Measurements from ENCODE around the gene BRME1. TPM values are rescaled to one million over a fixed set of nuclear protein-coding genes. Genes with fewer than 3 reads are reported as not detected.

Gene BRME1
- total RNA-seq, 1 donor from 2014 or later: 15.0 TPM

DNA sequence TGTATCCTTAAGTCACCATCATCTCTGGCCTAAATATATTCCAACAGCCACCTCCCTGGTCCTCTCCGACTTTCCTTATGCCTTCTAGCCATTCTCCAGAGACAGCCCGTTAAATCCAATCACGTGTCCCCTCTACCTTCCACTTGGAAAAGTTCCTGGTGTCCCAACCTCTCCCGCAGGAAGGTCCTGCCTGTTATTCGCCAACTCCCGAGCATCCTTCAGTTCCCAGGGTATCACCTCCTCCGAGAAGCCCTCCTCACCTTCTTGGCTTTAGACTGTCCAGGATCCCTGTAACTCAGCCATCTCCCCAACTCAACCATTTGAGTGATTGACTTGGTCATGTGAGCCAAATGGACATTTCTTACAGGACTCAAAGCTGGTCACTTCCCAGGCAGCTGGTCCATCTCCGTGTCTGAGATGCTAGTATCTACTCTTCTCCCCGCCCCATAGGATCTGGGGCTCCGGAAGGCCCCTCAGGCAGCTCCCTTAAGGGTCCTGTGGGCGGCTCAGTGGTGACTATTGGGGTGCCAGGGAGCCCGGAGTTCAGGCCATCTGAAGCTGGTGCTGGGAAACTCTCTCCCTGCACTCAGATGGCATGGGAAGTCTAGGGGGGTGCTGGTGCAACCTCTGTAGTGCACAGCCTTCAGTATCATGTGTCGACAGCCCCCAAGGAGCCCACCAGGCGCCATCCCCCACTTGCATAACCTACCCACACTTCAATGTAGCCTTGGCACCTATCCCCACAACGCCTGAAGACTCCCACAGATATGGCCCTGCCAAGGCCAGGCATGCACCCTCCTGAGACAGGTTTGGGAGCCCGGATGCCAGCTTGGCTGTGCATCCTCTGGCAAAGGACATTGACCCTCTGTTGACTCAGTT is 56.9 kb downstream of the BRME1 start:
- no peak for DNase-seq (ENCODE audit: low read depth, low spot score)
- Mint-ChIP-seq H3K4me3 (peak overlapping the region; percentile 67), H3K27ac (ENCODE audit: unreplicated experiment) (peak overlapping the region; percentile 1), H3K9me3 (no peaks in the 10 kb centered on the region), H3K36me3 (ENCODE audit: low read depth) (no peaks in the 10 kb centered on the region), H3K27me3 (ENCODE audit: low read depth) (peaks cover 7% of the 10 kb centered on the region), H3K4me1 (peaks cover 40% of the 10 kb centered on the region)
- TF ChIP-seq, protein P1, sequence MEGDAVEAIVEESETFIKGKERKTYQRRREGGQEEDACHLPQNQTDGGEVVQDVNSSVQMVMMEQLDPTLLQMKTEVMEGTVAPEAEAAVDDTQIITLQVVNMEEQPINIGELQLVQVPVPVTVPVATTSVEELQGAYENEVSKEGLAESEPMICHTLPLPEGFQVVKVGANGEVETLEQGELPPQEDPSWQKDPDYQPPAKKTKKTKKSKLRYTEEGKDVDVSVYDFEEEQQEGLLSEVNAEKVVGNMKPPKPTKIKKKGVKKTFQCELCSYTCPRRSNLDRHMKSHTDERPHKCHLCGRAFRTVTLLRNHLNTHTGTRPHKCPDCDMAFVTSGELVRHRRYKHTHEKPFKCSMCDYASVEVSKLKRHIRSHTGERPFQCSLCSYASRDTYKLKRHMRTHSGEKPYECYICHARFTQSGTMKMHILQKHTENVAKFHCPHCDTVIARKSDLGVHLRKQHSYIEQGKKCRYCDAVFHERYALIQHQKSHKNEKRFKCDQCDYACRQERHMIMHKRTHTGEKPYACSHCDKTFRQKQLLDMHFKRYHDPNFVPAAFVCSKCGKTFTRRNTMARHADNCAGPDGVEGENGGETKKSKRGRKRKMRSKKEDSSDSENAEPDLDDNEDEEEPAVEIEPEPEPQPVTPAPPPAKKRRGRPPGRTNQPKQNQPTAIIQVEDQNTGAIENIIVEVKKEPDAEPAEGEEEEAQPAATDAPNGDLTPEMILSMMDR (conservative IDR thresholded peaks at IDR 0.05): no peak

DNA sequence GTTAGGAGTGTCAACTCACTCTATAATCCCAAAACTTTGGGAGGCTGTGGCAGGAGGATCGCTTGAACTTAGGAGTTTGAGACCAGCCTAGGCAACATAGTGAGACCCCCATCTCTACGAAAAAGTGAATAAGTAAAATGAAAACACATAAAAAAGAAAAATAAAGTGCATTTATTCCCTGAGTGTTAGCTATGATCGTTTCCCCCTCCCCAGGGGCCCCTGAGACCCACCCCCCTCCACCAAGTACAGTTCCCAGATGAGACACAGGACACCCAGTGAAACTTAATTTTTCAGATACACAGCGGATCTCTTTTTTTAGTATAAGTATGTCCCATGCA is 57.6 kb downstream of the BRME1 start:
- H3K9me3 Mint-ChIP-seq: no peaks in the 10 kb centered on the region
- TF ChIP-seq, protein P1 (conservative IDR thresholded peaks at IDR 0.05): no peak
- DNase-seq (ENCODE audit: low read depth, low spot score): no peak
- H3K27ac Mint-ChIP-seq (ENCODE audit: unreplicated experiment): no peak overlapping the region
- H3K4me1 Mint-ChIP-seq: peaks cover 40% of the 10 kb centered on the region
- peaks cover 7% of the 10 kb centered on the region for H3K27me3 Mint-ChIP-seq (ENCODE audit: low read depth)
- H3K36me3 Mint-ChIP-seq (ENCODE audit: low read depth): no peaks in the 10 kb centered on the region
- peak overlapping the region; percentile 18 for H3K4me3 Mint-ChIP-seq

DNA sequence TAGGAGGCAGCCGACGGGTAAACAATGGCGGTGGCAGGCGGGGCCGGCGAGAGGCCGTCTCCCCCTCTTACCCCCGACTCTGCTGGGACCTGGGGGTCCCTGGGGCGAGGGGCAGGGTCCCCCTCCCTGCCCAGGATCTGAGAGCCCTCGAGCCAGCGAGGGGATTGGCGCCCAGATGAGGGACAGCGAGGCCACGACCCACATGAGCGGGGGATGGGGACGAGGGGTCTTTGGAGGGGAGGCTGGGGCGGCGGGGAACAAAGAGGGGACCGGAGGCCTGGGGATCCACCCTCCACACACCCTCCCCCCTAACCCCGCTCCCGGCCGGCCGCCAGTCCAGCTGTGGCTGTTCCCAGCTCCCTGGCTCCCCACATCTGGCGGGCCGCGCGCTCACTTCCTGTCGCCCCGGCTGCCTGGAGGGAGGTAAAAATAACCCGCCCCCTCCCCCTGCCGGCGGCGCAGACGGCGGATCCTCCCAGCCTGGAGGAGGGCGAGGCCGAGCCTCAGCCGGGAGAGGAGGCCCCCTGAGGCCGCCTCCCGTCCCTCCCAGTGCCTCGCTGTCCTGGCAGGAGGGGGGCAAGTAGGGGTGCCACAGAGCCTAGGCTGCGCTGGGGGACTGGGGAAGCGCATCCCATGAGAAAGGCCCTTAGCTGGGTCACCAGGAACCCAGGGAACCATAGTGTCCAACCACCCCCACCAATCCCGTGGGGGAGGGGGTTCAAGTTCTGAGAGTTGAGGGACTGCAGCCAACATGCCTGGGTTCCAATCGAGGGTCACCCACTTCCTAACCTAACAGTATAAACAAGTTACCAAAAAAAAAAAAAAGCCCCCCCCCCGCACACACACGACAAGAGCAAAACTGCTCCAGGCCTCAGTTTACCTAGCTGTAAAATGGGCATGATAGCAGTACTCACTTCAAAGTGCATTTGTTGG is 58.2 kb downstream of the BRME1 start:
- peaks cover 40% of the 10 kb centered on the region for H3K4me1 Mint-ChIP-seq
- no peaks in the 10 kb centered on the region for H3K36me3 Mint-ChIP-seq (ENCODE audit: low read depth)
- DNase-seq (ENCODE audit: low read depth, low spot score): peak; percentile 73
- H3K27me3 Mint-ChIP-seq (ENCODE audit: low read depth): peaks cover 7% of the 10 kb centered on the region
- H3K4me3 Mint-ChIP-seq: peak overlapping the region; percentile 88
- TF ChIP-seq, protein P1 (conservative IDR thresholded peaks at IDR 0.05): peak; percentile 40
- peak overlapping the region; percentile 99 for H3K27ac Mint-ChIP-seq (ENCODE audit: unreplicated experiment)
- H3K9me3 Mint-ChIP-seq: no peaks in the 10 kb centered on the region

DNA sequence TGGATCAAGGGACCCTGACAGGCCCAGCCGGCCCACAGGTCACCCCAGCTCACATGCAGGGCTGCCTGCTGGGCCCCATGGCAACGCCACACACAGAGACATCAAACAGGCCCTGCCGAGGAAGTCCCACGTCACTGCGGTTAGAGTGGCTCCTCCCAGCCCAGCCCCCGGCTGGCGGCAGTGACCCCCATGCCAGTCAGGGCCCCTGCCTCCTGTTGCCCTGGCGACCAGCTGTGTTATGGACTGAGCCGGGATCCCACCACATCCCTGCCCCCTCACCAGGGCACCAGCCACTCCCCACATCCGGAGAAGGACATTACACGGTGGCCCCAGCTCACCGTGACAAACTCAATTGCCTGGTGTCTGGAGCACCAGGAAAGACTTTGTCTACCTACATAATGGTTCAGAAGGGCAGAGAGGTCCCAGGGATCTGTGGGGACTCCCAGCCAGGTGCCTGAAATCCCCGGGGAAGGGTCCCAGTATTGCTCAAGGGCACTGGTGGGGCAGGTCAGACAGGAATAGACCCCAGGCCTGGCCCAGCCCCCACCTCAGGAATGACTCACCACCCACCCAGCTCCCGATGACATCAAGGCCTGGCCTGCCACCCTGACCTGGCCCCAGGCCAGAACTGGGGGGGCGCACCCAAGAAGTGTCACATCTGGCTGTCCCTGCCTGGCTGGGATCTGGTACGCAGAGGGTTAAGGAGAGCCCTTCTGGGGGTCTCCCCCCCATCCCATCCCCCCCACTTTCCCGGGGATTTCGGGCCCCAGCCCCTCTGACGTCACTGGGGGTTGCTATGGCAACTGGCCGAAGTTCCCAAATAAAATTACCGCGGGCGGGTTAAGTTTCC is 59.1 kb downstream of the BRME1 start:
- Mint-ChIP-seq H3K4me1 (peaks cover 42% of the 10 kb centered on the region), H3K9me3 (no peaks in the 10 kb centered on the region), H3K27ac (ENCODE audit: unreplicated experiment) (peak overlapping the region; percentile 99), H3K27me3 (ENCODE audit: low read depth) (peaks cover 7% of the 10 kb centered on the region), H3K4me3 (peak overlapping the region; percentile 88), H3K36me3 (ENCODE audit: low read depth) (no peaks in the 10 kb centered on the region)
- TF ChIP-seq, protein P1 (conservative IDR thresholded peaks at IDR 0.05): no peak
- DNase-seq (ENCODE audit: low read depth, low spot score): peak; percentile 80

DNA sequence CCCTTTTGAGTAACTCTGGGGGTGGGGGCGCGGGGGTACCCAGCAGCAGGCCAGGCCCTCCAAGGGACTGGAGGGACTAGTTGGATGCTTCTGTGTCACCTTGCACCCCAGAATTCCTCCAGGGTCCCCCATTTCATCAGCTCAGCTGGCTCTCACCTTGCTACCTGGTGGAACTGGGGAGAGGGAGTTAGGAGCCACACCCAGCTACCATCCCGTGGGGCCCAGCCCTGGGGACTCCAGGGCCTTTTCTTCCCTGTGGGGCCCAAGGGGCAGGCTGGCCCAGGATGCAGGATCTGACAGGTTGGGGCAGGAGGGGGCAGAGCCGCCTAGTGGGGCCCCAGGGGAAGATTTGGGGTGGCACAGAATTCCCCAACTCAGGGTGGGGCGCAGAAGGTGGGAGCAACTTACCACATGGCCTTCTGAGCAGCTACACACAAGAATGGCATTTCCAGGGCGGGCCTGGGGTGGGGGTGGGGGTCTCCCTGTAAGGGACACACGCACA is 61.7 kb downstream of the BRME1 start:
- H3K27ac Mint-ChIP-seq (ENCODE audit: unreplicated experiment): no peak overlapping the region
- TF ChIP-seq, protein P1 (conservative IDR thresholded peaks at IDR 0.05): no peak
- peak overlapping the region; percentile 77 for H3K4me3 Mint-ChIP-seq
- DNase-seq (ENCODE audit: low read depth, low spot score): no peak
- peaks cover 37% of the 10 kb centered on the region for H3K4me1 Mint-ChIP-seq
- H3K9me3 Mint-ChIP-seq: no peaks in the 10 kb centered on the region
- peaks cover 3% of the 10 kb centered on the region for H3K27me3 Mint-ChIP-seq (ENCODE audit: low read depth)
- H3K36me3 Mint-ChIP-seq (ENCODE audit: low read depth): no peaks in the 10 kb centered on the region

Measured in neural crest cell (in vitro differentiated cells).